Colonic mucosa (tissue), 4 donors: ENCODE measurements around the gene AP3M1. TPM values are rescaled to one million over a fixed set of nuclear protein-coding genes. Genes with fewer than 3 reads are reported as not detected.

Experiments
- DNase-seq: peaks from one replicate; pipeline ENCODE4 v3.0.0-alpha.2; 2020
- H3K27ac ChIP-seq: fragments of 200-600 bp; one replicate; pipeline ENCODE4 v1.8.0; 2021
- H3K27me3 ChIP-seq: fragments of 200-600 bp; one replicate; pipeline ENCODE4 v1.8.0; 2021
- H3K36me3 ChIP-seq: fragments of 200-600 bp; one replicate; pipeline ENCODE4 v1.8.0; 2021
- H3K4me1 ChIP-seq: fragments of 200-600 bp; one replicate; pipeline ENCODE4 v1.8.0; 2021; ENCODE audit warnings: mild to moderate bottlenecking
- H3K4me3 ChIP-seq: fragments of 200-600 bp; one replicate; pipeline ENCODE4 v1.8.0; 2021
- H3K9ac ChIP-seq, 2 donors: one replicate each; pipeline ENCODE4 v1.7.0; 2013; ENCODE audit warnings: control low read depth in 2 of 2, low read depth in 2 of 2, low read length in 2 of 2
- H3K9me3 ChIP-seq: fragments of 200-600 bp; one replicate; pipeline ENCODE4 v1.8.0; 2021
- intact Hi-C: fragments of 100-400 bp; cut with DNase I; formaldehyde crosslinking; loops from one replicate; pipeline ENCODE4 v1.14.1; 2022
- total RNA-seq, 2 donors: library from RNA; stranded (reverse); fragmentation: NEBNext Ultra II Directional in 1 of 2; extraction: Animal tissue kit (Norgen Biotek cat#: 25700) in 1 of 2; gene quantifications; one replicate each; pipeline ENCODE4 v1.2.1, GENCODE V29; 2021
- TF ChIP-seq, protein P1 (sequence below): fragments of 200-600 bp; IDR thresholded peaks from one replicate; pipeline ENCODE4 v1.8.0; 2022; ENCODE audit warnings: antibody characterized with exemption, mild to moderate bottlenecking
- donor health status: healthy.
- donor health status: DM: no; HTN: no; CAD: no.
- donor health status: DM: no; HTN: no; CAD: no.

The AP3M1 gene
- total RNA-seq, 2 donors from 2014 or later: 30.5 to 31.7 TPM

DNA sequence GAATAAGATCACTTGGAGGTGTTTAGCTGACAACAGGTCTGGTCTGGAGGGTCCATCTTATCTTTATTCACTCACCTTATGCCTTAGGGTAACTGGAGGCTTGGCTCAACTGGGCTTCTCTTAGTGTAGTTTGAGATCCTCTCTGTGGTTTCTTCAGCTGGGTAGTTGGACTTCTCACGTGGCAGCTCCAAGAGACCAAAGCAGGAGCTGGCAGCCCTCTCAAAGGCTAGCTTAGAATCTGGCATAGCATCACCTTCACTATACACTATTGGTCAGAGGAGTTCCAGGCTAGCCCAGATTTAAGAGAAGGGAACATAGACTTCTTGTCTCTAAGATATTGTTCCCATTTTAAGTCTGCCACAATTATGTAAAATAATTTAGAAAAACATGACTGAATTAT lies 16.8 kb upstream of the AP3M1 start:
- Histone ChIP-seq H3K27me3 (no peaks in the 10 kb centered on the region), H3K36me3 (no peaks in the 10 kb centered on the region), H3K27ac (no peak overlapping the region), H3K9ac (no peak overlapping the region), H3K9me3 (no peaks in the 10 kb centered on the region), H3K4me1 (no peaks in the 10 kb centered on the region), H3K4me3 (no peak overlapping the region)
- TF ChIP-seq, protein P1, sequence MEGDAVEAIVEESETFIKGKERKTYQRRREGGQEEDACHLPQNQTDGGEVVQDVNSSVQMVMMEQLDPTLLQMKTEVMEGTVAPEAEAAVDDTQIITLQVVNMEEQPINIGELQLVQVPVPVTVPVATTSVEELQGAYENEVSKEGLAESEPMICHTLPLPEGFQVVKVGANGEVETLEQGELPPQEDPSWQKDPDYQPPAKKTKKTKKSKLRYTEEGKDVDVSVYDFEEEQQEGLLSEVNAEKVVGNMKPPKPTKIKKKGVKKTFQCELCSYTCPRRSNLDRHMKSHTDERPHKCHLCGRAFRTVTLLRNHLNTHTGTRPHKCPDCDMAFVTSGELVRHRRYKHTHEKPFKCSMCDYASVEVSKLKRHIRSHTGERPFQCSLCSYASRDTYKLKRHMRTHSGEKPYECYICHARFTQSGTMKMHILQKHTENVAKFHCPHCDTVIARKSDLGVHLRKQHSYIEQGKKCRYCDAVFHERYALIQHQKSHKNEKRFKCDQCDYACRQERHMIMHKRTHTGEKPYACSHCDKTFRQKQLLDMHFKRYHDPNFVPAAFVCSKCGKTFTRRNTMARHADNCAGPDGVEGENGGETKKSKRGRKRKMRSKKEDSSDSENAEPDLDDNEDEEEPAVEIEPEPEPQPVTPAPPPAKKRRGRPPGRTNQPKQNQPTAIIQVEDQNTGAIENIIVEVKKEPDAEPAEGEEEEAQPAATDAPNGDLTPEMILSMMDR: no peak
- DNase-seq: no peak
- intact Hi-C loops: no loop called here

DNA sequence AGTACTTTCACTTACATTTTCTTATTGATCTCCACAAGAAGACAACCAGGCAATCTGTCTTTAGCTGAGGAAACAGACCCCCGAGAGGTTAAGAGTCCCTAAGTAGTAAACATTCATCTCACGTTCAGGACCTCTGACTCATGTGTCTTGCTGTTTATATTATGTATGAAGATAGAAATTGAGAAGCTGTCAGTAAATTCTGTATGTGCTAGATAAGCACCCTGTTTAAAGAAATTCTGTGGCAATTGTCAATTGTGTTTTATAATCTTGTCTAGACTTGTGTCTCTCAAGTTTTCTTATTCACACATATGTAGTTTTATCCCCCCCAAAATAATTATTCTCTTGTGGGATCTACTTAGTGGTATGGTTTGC lies 14.9 kb upstream of the AP3M1 start:
- TF ChIP-seq, protein P1: no peak
- no peaks in the 10 kb centered on the region for H3K9me3 ChIP-seq
- intact Hi-C loops: no loop called here
- no peaks in the 10 kb centered on the region for H3K36me3 ChIP-seq
- H3K4me3 ChIP-seq: no peak overlapping the region
- DNase-seq: no peak
- no peaks in the 10 kb centered on the region for H3K27me3 ChIP-seq
- H3K4me1 ChIP-seq: no peaks in the 10 kb centered on the region
- no peak overlapping the region for H3K9ac ChIP-seq
- no peak overlapping the region for H3K27ac ChIP-seq

DNA sequence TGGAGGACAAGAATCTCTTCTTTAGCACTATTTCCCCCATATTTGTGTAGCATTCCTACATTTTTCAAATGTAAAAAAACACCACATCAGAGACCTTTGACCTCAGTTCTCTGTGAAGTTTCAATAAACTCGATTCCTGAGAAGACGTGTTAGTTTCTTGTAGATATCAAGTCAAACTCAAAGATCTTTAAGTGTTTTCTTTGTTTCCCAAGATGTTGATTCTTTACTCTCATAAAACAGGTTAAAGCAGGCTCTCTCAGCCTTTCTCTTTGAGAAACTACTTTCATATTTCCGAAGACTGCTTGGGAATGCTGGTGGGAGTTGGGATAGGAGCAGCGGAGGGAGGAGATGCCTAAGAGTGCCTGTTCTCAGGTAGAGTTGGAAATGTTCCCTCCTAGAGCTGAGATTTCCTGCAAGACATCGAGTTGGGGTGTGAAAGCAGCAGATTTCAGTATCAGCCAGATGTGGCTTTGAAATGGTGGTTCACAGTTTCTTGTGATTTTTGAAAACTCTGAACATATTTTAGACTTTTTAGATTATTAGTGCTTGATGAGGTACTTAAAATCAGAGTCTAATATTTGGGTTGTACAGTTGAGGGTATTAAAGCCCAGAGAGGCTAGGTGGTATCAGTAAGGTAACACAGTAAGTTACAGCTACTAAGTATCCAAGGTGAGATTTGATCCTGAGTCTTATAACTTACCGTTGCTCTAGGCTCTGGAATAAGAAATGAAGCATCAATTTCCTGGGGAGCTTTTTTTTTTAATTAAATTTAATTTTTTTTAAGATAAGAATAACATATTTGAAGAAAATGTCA lies 14.3 kb upstream of the AP3M1 start:
- Histone ChIP-seq H3K9ac (no peak overlapping the region), H3K27me3 (no peaks in the 10 kb centered on the region), H3K27ac (no peak overlapping the region), H3K9me3 (no peaks in the 10 kb centered on the region), H3K4me3 (no peak overlapping the region), H3K36me3 (no peaks in the 10 kb centered on the region), H3K4me1 (no peaks in the 10 kb centered on the region)
- no peak for DNase-seq
- intact Hi-C loops: no loop called here
- TF ChIP-seq, protein P1: no peak

DNA sequence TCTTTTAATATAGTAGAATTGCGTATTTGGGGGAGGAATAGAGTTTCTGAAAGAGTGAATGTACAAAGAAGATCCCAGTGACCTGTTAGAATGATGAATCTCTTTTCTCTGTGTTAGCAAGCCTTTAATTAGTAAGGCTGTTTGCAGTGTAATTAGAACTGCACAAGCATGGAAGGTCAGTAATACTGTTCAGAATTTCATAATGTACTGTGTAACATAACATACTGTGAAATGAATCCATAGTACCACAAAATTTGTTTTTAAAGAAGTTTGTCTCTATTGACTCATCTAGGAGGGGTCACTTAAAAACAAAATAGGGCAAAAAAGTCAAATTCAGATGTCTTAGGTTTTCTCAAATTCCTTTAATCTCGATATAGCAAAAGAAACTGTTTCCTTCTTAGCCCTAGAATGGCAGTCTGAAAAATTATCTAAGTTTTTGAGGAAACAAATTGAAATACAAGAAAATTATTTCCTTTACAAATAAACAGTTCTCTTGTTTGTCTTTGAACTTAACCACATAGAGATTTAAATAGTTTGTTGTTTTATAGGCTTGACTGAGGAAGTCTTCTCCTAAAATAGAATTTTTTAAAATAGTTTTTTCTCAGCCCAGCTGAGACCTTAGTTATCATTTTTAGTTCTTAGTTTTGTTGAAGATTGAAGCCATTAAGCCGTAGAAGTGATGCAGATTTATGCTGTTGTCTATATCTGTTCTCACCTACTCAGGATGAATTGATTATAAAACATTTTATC lies 12.9 kb upstream of the AP3M1 start:
- TF ChIP-seq, protein P1: no peak
- Histone ChIP-seq H3K27ac (no peak overlapping the region), H3K4me3 (no peak overlapping the region), H3K36me3 (no peaks in the 10 kb centered on the region), H3K9ac (no peak overlapping the region), H3K9me3 (no peaks in the 10 kb centered on the region), H3K4me1 (no peaks in the 10 kb centered on the region), H3K27me3 (no peaks in the 10 kb centered on the region)
- intact Hi-C loops: no loop called here
- DNase-seq: no peak

DNA sequence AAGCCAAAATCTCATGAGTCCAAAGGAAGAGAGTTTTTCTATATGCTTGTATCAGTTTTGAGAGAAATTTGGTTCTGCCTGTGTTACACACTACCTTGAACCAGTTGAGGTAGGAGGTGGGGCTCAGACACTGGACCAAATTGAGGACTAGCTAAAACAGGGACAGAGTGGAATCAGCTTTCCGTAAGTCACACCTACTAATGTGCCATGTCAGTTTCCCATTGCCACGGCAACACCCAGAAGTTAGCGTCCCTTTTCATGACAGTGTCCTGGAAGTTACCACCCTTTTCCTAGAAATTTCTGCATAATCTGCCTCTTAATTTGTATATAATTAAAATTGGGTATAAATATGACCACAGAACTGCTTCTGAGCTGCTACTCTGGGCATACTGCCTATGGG lies 9.4 kb upstream of the AP3M1 start:
- no peaks in the 10 kb centered on the region for H3K27me3 ChIP-seq

More for the DNA sequence above, 9.4 kb upstream of the AP3M1 start:
- Histone ChIP-seq H3K4me3 (no peak overlapping the region), H3K9ac (no peak overlapping the region), H3K9me3 (no peaks in the 10 kb centered on the region), H3K36me3 (no peaks in the 10 kb centered on the region), H3K27ac (no peak overlapping the region), H3K4me1 (no peaks in the 10 kb centered on the region)
- intact Hi-C loops: no loop called here
- TF ChIP-seq, protein P1: no peak
- DNase-seq: no peak
